CD1c-positive myeloid dendritic cell (primary cell): ENCODE results near the gene NME4.
A peak's percentile ranks its signal among the peaks of the same experiment; 100 is the strongest.

ENCODE experiments used
- DNase-seq: peaks from one replicate; pipeline ENCODE4 v3.0.0-alpha.2; 2016; ENCODE audit errors: extremely low spot score

The NME4 gene

GRCh38 chr16:363766-364490 lies 33.1 kb upstream of the NME4 start:
- no peak for DNase-seq

GRCh38 chr16:364595-365491 lies 32.2 kb upstream of the NME4 start:
- no peak for DNase-seq

- no peak for DNase-seq
Measured at GRCh38 chr16:366476-366875, 30.5 kb upstream of the NME4 start.

- DNase-seq: no peak
Measured at GRCh38 chr16:367333-367903, 29.6 kb upstream of the NME4 start.

- no peak for DNase-seq
Measured at GRCh38 chr16:368388-369158, 28.4 kb upstream of the NME4 start.

GRCh38 chr16:369275-369865 lies 27.6 kb upstream of the NME4 start:
- no peak for DNase-seq

GRCh38 chr16:369866-370436 lies 27.0 kb upstream of the NME4 start:
- DNase-seq: no peak

- DNase-seq: peak; percentile 96
Measured at GRCh38 chr16:370443-370842, 26.6 kb upstream of the NME4 start, which contains the start of gene MRPL28. TSS of gene MRPL28 (minus strand) at chr16:370538. CDS start at chr16:370218, 320 bp downstream.

GRCh38 chr16:370979-371514 lies 26.0 kb upstream of the NME4 start:
- DNase-seq: no peak

GRCh38 chr16:371515-372301 lies 25.3 kb upstream of the NME4 start:
- DNase-seq: no peak

- DNase-seq: no peak
Measured at GRCh38 chr16:372302-372983, 24.6 kb upstream of the NME4 start.

GRCh38 chr16:373020-373598 lies 23.9 kb upstream of the NME4 start:
- no peak for DNase-seq

- DNase-seq: no peak
Measured at GRCh38 chr16:373848-374615, 23.0 kb upstream of the NME4 start.

- DNase-seq: no peak
Measured at GRCh38 chr16:374616-374926, 22.4 kb upstream of the NME4 start.

GRCh38 chr16:375212-375611 lies 21.8 kb upstream of the NME4 start:
- DNase-seq: no peak

GRCh38 chr16:375927-376816 lies 20.8 kb upstream of the NME4 start:
- no peak for DNase-seq

- no peak for DNase-seq
Measured at GRCh38 chr16:376817-377418, 20.1 kb upstream of the NME4 start.
